ENCODE measurements around the gene DUOX2.

The DUOX2 gene

DNA sequence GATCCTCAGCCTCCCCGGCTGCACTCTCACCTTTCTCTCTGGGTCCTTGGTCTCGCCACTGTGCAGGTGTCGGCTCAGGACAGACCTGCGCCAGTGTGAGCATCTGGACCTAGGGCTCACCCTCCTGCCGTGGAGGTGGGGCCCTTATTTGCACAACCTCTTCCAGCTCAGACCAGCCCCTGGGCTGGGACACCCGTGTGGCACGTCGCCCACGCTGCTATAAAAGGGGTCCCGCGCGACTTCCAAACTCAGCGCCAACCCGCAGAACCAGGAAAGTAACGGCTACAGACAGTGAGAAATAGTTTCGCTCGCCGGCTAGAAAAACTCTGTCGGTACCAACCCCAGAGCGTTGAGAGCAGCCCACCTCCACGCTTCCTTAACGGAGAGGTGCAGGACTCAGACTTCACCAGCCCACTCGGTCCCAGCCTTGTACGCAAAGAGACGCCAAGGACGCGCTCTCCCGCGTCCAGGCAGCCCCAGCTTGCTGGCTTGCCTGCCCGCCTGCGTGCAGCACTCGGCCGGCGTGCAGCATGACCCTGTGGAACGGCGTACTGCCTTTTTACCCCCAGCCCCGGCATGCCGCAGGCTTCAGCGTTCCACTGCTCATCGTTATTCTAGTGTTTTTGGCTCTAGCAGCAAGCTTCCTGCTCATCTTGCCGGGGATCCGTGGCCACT is at the start of gene DUOX2, which contains the start of gene DUOXA2:
Gene DUOX2 (minus strand): TSS at position 97 of the 675 bp plus-strand sequence. CDS start 761 bp downstream, outside the sequence.
Gene DUOXA2 (plus strand): TSS at position 251 of the 675 bp plus-strand sequence. CDS start 280 bp downstream, at position 531.
- no peak for DNase-seq

DNA sequence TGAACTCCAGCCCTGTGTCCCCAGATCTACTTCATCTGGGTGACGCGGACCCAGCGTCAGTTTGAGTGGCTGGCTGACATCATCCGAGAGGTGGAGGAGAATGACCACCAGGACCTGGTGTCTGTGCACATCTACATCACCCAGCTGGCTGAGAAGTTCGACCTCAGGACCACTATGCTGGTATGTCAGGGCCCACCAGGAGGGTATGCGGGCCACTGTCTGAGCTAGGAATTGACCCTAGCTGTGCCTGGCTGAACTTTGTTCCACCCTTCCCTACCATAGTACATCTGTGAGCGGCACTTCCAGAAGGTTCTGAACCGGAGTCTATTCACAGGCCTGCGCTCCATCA is 49.5 kb upstream of the DUOX2 start:
- no peak for DNase-seq

DNA sequence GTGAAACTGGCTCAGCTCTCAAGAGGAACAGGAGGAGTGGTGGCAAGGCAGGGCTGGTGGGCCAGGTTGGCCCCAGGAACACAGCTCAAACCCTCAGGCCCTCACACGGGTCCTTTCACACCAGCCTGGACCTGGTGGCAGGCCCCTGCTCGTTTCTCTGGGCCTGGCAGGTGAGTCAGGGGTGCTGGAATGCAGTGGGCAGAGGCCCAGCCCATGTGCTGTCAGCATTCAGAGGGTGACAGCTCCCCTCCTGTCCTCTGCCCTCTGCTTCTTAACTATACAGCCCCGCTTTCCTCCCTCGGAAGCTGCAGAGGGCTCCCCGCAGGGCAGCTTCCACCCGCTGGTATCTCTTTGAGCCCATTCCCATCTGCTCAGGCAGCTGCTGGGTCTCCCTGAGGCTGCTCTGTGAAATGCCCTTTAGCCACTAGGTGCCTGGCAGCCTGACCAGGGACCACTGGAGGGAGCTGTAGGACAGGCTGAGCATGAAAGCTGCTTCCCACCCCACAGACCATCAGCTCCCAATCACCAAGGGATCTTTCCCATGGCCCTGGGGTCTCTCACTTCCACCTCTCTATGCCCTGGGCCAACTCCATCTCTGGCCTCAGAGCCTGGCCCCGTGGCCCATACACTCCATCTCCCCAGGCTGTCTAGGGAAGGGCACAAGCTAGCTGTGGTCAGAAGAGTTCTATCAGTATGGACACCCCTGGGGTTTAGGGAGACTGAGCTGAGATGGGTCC is 49.0 kb upstream of the DUOX2 start:
- DNase-seq: peak; percentile 58

DNA sequence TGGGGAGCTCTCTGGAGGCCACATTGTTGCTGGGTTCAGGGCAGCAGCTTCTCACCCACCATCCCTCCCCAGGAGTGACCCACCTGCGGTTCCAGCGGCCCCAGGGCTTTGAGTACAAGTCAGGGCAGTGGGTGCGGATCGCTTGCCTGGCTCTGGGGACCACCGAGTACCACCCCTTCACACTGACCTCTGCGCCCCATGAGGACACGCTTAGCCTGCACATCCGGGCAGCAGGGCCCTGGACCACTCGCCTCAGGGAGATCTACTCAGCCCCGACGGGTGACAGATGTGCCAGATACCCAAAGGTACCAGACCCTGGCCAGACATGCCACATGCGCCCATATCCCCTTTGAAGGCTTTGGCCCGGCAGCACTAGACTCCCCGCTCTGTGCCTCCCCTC is 47.7 kb upstream of the DUOX2 start:
- DNase-seq: no peak

DNA sequence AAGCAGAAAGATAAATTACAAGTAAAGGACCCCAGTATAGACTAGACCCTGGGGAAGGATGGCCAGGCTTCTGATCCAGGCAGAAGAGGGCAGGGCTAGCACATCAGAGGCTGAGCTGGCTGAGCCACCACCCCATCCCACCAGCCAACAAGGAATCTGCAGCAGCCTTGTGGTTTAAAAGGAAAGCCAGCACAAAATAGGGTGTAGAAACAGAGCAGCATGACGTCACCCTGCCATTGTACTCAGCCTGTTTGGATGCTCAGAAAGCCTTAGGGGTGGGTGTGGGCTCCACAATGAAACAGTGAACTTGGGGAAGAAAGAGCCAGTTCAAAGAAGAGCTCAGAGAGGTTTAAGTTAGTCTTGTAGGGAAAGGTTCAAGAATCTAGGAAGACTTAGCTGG is 44.0 kb upstream of the DUOX2 start:
- no peak for DNase-seq

DNA sequence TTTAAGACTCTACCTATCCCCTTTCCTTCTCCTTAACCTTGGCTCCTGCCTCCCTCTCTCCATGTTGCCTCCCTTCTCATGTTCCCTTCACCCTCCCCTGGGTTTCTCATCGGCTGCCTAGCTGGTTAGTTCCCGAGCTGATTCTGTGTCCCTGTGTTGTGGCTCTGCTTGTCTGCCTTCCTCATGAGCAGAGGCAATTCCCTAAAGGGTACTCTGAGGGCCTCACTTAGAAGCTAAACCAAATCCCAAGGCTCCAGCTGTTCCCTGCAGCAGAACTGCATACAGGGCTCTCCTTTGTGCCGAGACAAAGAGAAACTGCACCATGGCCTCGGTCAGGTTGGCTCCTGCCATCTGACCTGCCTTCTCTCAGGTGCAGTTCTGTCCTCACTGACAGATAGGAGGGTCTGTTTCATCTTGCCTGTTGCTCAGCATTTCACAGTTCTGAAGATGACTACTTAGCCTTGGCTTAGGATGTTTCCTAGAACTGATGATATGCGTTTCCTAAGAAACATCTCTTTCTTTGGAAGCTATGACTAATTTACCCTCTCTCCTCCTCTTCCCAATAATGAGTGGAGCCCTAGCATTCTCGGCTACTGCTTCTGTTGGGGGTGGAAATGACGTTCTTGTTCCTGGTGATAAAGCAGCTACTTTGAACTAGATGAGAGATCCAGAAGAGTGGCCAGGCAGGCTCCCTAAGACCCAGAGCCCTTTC is 42.9 kb upstream of the DUOX2 start:
- DNase-seq: no peak

DNA sequence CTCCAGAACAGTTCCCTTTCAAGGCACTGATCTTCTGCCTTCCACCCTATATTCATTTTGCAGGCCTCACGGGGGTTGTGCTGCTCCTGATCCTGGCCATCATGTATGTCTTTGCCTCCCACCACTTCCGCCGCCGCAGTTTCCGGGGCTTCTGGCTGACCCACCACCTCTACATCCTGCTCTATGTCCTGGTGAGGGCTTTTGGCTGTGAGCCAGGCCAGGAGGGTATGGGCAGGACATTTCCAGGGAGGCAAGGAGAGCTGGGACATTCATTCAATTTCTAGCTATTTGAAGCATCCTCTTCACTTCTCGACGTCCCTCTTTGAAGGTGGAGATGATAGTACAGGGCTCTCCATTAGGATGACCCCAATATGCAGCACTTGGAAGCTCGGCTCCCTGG is 41.8 kb upstream of the DUOX2 start:
- DNase-seq: no peak

DNA sequence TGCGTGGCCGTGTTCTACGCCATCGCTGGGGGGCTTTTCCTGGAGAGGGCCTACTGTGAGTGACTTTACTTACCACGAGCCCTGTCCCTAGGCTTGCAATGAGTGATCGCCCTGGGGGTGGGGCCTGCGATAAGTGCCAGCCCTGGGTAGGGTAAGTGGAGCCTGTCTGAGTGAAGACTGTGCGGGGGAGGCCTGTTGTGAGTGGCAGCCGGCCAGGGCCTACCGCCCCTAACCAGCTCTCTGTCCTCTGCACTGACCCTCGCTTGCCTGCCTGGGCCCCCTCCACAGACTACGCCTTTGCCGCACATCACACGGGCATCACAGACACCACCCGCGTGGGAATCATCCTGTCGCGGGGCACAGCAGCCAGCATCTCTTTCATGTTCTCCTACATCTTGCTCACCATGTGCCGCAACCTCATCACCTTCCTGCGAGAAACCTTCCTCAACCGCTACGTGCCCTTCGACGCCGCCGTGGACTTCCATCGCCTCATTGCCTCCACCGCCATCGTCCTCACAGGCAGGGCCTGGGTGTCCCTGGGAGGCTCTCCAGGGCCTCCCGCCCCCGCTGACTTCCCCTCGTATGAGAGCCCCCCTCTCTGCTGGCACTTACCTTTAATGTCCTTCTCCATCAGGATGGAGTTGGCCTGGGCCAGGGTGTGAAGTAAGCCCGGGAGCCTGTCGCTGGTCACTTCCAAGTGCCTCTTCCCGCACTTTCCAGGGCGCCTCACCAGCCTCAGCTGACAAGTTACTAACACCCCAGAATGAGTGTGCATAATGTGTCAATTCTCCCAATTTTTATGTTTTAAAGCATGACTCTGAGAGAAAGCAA is 38.2 kb upstream of the DUOX2 start:
- no peak for DNase-seq

DNA sequence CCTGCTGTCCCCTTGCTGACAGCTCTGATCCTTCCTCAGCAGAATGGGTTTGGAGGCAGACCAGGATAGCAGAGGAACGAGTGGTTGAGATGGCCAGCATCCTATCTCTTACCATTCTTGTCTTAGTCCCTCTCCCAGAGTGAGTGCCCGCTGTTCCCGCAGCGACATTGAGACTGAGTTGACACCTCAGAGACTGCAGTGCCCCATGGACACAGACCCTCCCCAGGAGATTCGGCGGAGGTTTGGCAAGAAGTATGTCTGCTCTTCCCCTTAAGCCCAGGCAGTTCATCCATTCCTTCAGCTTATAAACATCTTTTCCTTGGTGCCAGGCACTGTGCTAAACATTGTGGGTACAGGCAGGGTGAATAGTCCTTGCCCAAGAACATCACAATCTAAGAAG is 37.0 kb upstream of the DUOX2 start:
- no peak for DNase-seq

DNA sequence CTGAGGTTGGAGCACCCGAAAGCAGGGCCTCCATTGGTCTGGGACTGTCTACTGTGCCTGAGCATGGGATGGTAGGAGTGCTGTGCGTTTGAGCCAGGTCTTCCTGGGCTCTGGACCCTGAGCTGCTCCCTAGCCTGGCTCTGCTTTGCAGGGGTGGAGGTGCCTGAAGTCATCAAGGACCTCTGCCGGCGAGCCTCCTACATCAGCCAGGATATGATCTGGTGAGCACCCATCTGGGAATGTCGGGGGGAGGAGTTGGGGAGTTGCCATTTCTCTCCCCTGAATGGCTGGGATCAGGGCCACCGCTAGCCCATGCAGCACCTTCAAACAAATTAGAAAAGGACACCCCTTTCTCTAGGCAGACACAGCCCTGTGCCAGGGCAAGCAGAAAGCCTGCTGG is 36.5 kb upstream of the DUOX2 start:
- DNase-seq: no peak

DNA sequence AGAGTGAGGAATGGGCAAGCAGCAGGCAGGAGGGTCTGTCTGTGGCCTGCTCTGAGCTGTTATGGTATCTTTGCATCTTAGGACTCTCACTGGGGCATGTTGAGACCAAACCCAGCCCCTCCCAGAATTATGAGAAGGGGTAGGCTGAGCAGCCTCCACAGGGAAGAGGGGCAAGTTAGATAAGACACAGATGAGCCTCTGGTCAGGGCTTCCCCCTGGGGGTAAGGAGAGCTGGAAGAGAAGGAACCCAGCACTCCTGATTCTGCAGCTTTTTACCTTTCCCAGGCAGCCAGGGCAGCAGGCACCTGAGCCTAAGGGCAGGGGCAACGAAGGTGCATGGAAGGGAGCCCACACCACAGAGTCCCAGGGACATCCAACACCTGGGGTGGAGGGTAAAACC is 35.1 kb upstream of the DUOX2 start:
- DNase-seq: no peak

DNA sequence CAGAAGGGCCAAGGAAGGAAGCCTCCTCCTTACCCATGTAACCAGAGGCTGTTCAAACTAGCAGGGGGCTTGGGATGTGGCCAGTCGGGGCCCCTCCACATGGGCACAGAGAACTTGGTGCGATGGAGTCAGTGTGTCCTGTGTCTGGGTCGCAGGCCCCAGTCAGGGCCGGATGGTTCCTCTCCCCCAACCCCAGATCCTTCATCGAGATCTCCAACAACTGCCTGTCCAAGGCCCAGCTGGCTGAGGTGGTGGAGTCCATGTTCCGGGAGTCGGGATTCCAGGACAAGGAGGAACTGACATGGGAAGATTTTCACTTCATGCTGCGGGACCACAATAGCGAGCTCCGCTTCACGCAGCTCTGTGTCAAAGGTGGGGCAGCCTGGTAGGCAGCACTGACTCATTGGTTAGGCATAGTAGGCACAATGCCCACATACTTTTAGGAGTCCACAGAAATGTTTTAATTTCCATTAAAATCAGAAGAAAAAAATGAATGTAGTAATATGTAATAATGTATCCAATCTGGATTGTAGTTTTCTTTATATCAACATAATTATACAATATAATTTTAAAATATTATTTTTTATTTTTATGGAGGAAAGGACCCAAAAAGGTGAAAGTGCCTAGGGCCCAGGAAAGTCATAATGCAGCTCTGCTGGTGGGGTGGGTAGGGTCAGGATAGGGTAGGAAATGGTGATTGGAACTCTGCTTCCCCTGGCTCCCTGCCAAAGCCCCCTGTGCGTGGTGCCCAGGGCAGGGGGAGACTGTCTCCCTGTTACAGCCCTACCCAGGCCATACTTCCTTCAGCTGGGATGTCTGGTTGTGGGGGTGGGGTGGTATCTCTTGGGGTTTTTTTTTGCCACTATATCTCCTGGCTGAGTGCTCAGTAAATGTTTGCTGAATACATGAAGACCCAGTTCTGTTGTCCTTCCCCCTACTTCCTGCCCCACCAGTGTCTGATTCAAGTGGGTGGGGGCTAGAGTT is 34.4 kb upstream of the DUOX2 start:
- DNase-seq: no peak

DNA sequence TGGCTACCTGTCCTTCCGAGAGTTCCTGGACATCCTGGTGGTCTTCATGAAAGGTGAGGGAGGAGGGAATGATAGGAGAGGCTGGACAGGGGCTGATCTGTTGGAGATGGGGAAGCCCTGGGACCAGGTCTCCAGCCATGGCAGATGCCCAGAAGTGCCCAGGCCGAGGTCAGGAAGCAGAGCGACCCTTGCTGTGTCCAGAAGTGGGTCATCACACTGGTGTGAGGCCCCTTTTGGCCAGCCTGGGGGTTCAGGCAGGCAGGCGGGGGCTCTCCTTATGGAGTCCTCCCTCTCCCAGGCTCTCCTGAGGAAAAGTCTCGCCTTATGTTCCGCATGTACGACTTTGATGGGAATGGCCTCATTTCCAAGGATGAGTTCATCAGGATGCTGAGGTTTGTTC is 33.6 kb upstream of the DUOX2 start:
- DNase-seq: no peak

DNA sequence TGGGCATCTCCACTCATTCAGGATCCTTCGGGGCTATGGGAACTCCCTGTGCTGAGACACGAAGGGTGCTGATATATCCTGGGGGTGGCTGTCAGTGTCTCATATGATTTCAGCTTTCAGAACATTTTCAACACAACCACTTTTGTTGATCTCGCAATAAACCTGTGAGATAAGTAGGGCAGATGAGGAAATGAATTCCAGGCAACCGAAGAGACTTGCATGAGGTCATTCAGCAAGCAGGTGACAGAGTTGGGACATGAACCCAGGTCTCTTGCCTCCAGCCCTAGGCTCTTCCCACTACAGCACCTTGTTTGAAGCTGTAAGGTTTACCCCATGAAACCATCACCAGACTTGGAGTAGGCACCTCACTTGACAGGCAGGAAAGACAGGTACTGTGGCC is 32.4 kb upstream of the DUOX2 start:
- DNase-seq: no peak

DNA sequence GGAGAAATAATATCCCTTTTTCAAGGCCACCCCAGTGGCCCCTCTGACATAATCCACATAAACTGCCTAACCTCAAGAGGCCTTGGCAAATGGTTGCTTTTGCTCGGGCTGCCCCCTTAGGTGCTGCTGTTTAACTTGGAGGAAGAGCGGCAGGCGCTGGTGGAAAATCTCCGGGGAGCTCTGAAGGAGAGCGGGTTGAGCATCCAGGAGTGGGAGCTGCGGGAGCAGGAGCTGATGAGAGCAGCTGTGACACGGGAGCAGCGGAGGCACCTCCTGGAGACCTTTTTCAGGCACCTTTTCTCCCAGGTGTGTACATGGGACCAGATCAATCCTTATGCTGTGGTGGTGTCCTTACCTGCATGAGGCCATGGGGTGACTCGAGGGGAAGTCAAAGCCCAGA is 30.8 kb upstream of the DUOX2 start:
- no peak for DNase-seq

DNA sequence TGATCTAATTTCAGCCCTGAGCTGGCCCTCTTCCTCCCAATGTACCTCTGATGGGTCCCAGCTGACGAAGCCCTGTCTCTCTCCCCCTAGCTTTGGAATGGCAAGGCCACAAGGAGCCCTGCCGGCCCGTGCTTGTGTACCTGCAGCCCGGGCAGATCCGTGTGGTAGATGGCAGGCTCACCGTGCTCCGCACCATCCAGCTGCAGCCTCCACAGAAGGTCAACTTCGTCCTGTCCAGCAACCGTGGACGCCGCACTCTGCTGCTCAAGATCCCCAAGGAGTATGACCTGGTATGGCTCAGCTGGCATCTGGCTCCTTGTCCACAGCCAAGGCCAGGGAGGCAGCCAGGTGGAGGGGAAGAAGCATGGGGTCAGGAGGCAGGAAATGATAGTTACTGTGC is 30.0 kb upstream of the DUOX2 start:
- no peak for DNase-seq

DNA sequence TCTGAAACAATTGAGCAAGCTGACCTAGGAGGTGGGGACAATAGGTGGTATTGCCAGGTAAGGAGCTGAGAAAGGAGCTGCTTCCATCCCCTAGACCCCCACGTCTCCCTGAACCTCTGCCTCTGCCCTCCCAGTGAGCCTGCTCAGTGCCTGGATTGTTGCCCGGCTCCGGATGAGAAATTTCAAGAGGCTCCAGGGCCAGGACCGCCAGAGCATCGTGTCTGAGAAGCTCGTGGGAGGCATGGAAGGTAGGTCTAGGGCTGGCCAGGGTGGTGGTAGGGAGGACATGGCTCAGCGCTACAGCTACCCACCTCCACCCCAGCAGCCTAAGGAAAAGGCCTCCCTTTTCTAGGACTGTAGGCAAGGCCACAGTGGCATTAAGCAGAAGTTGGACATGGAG is 29.1 kb upstream of the DUOX2 start:
- no peak for DNase-seq

DNA sequence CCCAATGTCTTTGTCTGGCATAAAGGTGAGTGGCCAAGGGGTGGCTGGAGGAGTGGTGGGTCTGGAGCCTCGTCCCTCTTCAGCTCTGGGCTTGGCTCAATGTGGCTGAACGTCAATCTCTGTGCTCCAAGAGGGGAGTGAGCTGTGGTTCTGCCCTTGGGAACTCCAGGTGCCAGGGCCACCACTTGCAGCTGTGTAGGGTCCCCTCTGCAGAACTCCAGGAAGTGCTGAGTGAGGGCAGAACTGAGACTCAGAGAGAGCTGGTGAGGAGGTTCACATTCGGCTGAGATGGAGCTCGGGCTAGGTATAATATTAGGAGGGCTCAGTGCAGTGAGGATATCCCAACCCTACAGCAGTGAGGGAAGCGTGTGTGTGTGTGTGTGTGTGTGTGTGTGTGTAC is 27.4 kb upstream of the DUOX2 start:
- no peak for DNase-seq

DNA sequence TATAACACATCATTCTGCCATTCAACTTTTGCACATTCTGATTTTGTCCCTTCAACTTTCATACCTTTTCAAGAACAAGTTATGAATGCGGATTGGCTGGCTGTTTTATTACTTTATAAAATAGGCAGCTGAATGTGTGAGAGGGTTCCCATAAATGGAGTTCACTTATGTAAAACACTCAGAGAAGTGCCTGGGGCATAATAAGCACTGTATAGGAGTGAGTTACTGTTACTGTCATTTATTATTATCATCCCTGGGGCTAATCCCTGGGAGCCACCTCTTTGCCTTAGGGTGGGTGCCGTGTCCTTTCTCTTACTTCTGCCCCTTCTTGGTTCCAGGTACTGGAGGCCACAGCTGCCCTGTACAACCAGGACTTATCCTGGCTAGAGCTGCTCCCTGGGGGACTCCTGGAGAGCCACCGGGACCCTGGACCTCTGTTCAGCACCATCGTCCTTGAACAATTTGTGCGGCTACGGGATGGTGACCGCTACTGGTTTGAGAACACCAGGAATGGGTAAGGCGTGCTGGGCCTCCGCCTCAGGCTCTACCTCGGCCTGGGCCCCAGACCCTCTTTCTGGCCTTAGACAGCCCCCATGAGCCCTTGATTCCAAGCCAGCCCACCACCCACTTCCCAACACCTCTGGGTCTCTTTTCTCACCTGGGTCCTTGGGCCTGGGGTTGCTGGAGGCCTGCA is 26.7 kb upstream of the DUOX2 start:
- no peak for DNase-seq

DNA sequence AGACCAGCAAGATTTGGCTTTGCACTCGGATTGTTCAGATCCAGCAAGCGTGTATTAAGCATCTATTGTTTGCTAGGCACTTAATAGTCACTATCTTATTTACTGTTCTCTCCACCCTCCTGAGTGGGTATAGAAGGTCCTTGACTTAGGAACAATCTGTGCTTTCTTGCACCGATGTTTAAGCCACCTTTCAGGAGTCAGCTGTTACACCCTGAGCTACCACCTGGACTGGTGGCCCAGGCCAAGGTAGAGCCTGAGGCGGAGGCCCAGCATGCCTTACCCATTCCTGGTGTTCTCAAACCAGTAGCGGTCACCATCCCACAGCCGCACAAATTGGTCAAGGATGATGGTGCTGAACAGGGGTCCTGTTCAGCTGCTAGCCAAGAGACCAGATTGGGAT is 25.8 kb upstream of the DUOX2 start:
- no peak for DNase-seq

All from activated CD4-positive, alpha-beta T cell treated with anti-CD3 and anti-CD28 coated beads, Interleukin-2, amount 50 U/mL, for 1 hour (primary cell).